ENCODE data around the gene CGNL1.

CGNL1 gene

GRCh38 chr15:57460208-57460816 lies 84.0 kb downstream of the CGNL1 start:
- DNase-seq: no peak

- no peak for DNase-seq
Observed at GRCh38 chr15:57461541-57461940, 85.2 kb downstream of the CGNL1 start.

- DNase-seq: peak; percentile 31 to 67
Observed at GRCh38 chr15:57462381-57462780, 86.1 kb downstream of the CGNL1 start.

- no peak for DNase-seq
Observed at GRCh38 chr15:57463360-57463759, 87.1 kb downstream of the CGNL1 start.

- no peak for DNase-seq
Observed at GRCh38 chr15:57464480-57464879, 88.2 kb downstream of the CGNL1 start.

GRCh38 chr15:57468486-57468885 lies 92.2 kb downstream of the CGNL1 start:
- DNase-seq: no peak

- no peak for DNase-seq
Observed at GRCh38 chr15:57470543-57470942, 94.2 kb downstream of the CGNL1 start.

GRCh38 chr15:57472861-57473260 lies 96.6 kb downstream of the CGNL1 start:
- DNase-seq: no peak

- no peak for DNase-seq
Observed at GRCh38 chr15:57476533-57476975, 100.2 kb downstream of the CGNL1 start.

- no peak for DNase-seq
Observed at GRCh38 chr15:57477736-57478522, 101.6 kb downstream of the CGNL1 start.

GRCh38 chr15:57479005-57479404 lies 102.7 kb downstream of the CGNL1 start:
- no peak for DNase-seq

- no peak for DNase-seq
Observed at GRCh38 chr15:57481038-57481705, 104.9 kb downstream of the CGNL1 start.

GRCh38 chr15:57485869-57486268 lies 109.6 kb downstream of the CGNL1 start:
- no peak for DNase-seq

- DNase-seq: no peak
Observed at GRCh38 chr15:57486833-57487232, 110.5 kb downstream of the CGNL1 start.

GRCh38 chr15:57489122-57489521 lies 112.8 kb downstream of the CGNL1 start:
- DNase-seq: no peak

GRCh38 chr15:57493351-57493750 lies 117.0 kb downstream of the CGNL1 start:
- DNase-seq: no peak

GRCh38 chr15:57494581-57494980 lies 118.3 kb downstream of the CGNL1 start:
- DNase-seq: no peak

GRCh38 chr15:57495041-57495440 lies 118.7 kb downstream of the CGNL1 start:
- no peak for DNase-seq

- DNase-seq: no peak
Observed at GRCh38 chr15:57495554-57496165, 119.4 kb downstream of the CGNL1 start.

- no peak for DNase-seq
Observed at GRCh38 chr15:57496594-57496945, 120.3 kb downstream of the CGNL1 start.

- DNase-seq: no peak
Observed at GRCh38 chr15:57496946-57497869, 120.9 kb downstream of the CGNL1 start.

GRCh38 chr15:57500256-57500655 lies 124.0 kb downstream of the CGNL1 start:
- DNase-seq: no peak

Measured in NCI-H446 (cell line).